K562 (cell line): ENCODE results near the gene ZFP36. TPM values are rescaled to one million over a fixed set of nuclear protein-coding genes. Genes with fewer than 3 reads are reported as not detected.

ENCODE experiments used
- ARID1B ChIP-seq: fragments of 450-650 bp; IDR thresholded peaks from 2 replicates; pipeline ENCODE4 v1.6.1; 2016; ENCODE audit warnings: antibody characterized with exemption, mild to moderate bottlenecking, inconsistent platforms
- CREB3 ChIP-seq: fragments of 450-650 bp; conservative IDR thresholded peaks from 2 replicates; pipeline ENCODE4 v1.6.1; 2016; ENCODE audit warnings: missing genetic modification characterization, low read depth, mild to moderate bottlenecking, missing compliant biosample characterization, moderate library complexity
- HMBOX1 ChIP-seq: sonication (generic); IDR thresholded peaks from 2 replicates; pipeline ENCODE4 v1.6.1; 2016
- IRF2 ChIP-seq: sonication (generic); formaldehyde crosslinking; IDR thresholded peaks from 2 replicates; pipeline ENCODE4 v1.8.1; 2022; ENCODE audit warnings: mild to moderate bottlenecking, missing genetic modification reagents
- LEF1 ChIP-seq: fragments of 450-650 bp; IDR thresholded peaks from 2 replicates; pipeline ENCODE4 v1.6.1; 2016; ENCODE audit warnings: mild to moderate bottlenecking
- MITF ChIP-seq: IDR thresholded peaks from 2 replicates; pipeline ENCODE4 v1.6.1; 2014; ENCODE audit warnings: antibody characterized with exemption
- PCBP2 ChIP-seq: fragments of 200-400 bp; formaldehyde crosslinking; IDR thresholded peaks from 2 replicates; pipeline ENCODE4 v1.6.1; 2018; ENCODE audit warnings: low read length, low read depth, mild to moderate bottlenecking, moderate library complexity; ENCODE audit not compliant: poor library complexity, severe bottlenecking
- SAP30 ChIP-seq: fragments of 200-600 bp; sonication (generic); IDR thresholded peaks from 2 replicates; pipeline ENCODE4 v1.6.1; 2012; ENCODE audit warnings: borderline replicate concordance, low read depth, mild to moderate bottlenecking, moderate library complexity, low read length, control low read depth, inconsistent platforms; ENCODE audit not compliant: insufficient read depth, poor library complexity, severe bottlenecking
- SMARCA5 ChIP-seq: fragments of 450-650 bp; IDR thresholded peaks from 2 replicates; pipeline ENCODE4 v1.6.1; 2016
- ZBED1 ChIP-seq: IDR thresholded peaks from 2 replicates; pipeline ENCODE4 v1.6.1; 2014
- ZBTB12 ChIP-seq: fragments of 250-450 bp; sonication (Bioruptor Pico); IDR thresholded peaks from 2 replicates; pipeline ENCODE4 v1.4.0; 2020
- ZNF639 ChIP-seq, 2 experiments: fragments of 200-800 bp in 1 of 2; sonication (Bioruptor generic) in 1 of 2; sonication (generic) in 1 of 2; formaldehyde crosslinking in 1 of 2; IDR thresholded peaks in 1 of 2; conservative IDR thresholded peaks in 1 of 2; 2 replicates each; pipeline versions ENCODE4 v1.5.0 to v1.6.1; 2016 to 2020; ENCODE audit warnings: missing compliant biosample characterization in 1 of 2, missing genetic modification characterization in 1 of 2, missing genetic modification reagents in 1 of 2
- polyA plus RNA-seq, 8 experiments: library from polyadenylated mRNA; depleted of rRNA in 4 of 8; stranded (reverse) in 5 of 8; unstranded in 3 of 8; fragments of >200 nt; fragmentation: Nextera tagmentation in 2 of 8; fragmentation: Illumina TruSeq in 1 of 8; extraction: Ambion mirVana in 2 of 8; extraction: Trizol in 1 of 8; gene quantifications; 2 replicates each; pipeline versions ENCODE4 v1.2.1 to v1.2.3, GENCODE V29; 2011 to 2014; ENCODE audit warnings: inconsistent platforms in 1 of 8, missing spikeins in 1 of 8
- total RNA-seq, 7 experiments: library from RNA; depleted of rRNA in 6 of 7; stranded (reverse); fragments of >200 nt in 6 of 7; fragmentation: Illumina TruSeq in 2 of 7; extraction: Trizol in 2 of 7; gene quantifications; 2 replicates each; pipeline versions ENCODE4 v1.2.1 to v1.2.3, GENCODE V29; 2011 to 2021; ENCODE audit warnings: low replicate concordance in 1 of 7

Gene ZFP36
- total and polyA plus RNA-seq, 9 of the 15 experiments (the other 6 are each of a cell fraction or from before 2014, with no cell fraction given), result 1.0 to 20.1 (median 3.5) TPM

- TF ChIP-seq MITF (no peak), ZBTB12 (no peak), ZNF639 (CRISPR knock-in tag; conservative IDR thresholded peaks at IDR 0.05 in 1 of 2, IDR thresholded peaks at IDR 0.05 in 1 of 2) (peak in 1 of 2 experiments; percentile 84; a peak in 2 of 4 replicates), ARID1B (no peak), HMBOX1 (no peak), CREB3 (tag) (no peak), IRF2 (CRISPR knock-in tag) (no peak), SMARCA5 (no peak), ZBED1 (peak; percentile 53; the same call in 1 of the 2 replicates), PCBP2 (no peak), LEF1 (peak; percentile 17; the same call in 1 of the 2 replicates), SAP30 (peak; percentile 90)
These were observed 29.1 kb downstream of the ZFP36 start, which contains the start of gene RPS16 (continued) for GRCh38 chr19:39435499-39436349.
